Measurements from ENCODE around the gene RHOV.

Gene RHOV

GRCh38 chr15:40902605-40903561 is 28.8 kb upstream of the RHOV start:
- no peak for DNase-seq

GRCh38 chr15:40901053-40901443 is 27.0 kb upstream of the RHOV start:
- DNase-seq, result no peak

- DNase-seq, result no peak
Measured at GRCh38 chr15:40900256-40901052, 26.4 kb upstream of the RHOV start.

- DNase-seq, result no peak
Measured at GRCh38 chr15:40899536-40900207, 25.6 kb upstream of the RHOV start.

GRCh38 chr15:40894681-40895448 is 20.8 kb upstream of the RHOV start:
- peak; percentile 62 to 68 for DNase-seq

GRCh38 chr15:40893733-40894680 is 20.0 kb upstream of the RHOV start, which contains the start of gene VPS18:
Gene VPS18 (plus strand): TSS chr15:40894450. CDS start chr15:40894769, 319 bp downstream.
- DNase-seq, result peak; percentile 100

- no peak for DNase-seq
Measured at GRCh38 chr15:40893019-40893670, 19.1 kb upstream of the RHOV start.

- no peak for DNase-seq
Measured at GRCh38 chr15:40892447-40893012, 18.5 kb upstream of the RHOV start.

GRCh38 chr15:40891810-40892446 is 17.9 kb upstream of the RHOV start:
- peak in 1 of 2 donors; percentile 34 for DNase-seq

- no peak for DNase-seq
Measured at GRCh38 chr15:40891138-40891537, 17.1 kb upstream of the RHOV start.

- DNase-seq, result no peak
Measured at GRCh38 chr15:40889112-40889511, 15.1 kb upstream of the RHOV start.

GRCh38 chr15:40886586-40886985 is 12.6 kb upstream of the RHOV start:
- DNase-seq, result no peak

GRCh38 chr15:40881351-40881750 is 7.3 kb upstream of the RHOV start:
- no peak for DNase-seq

GRCh38 chr15:40879609-40880008 is 5.6 kb upstream of the RHOV start:
- no peak for DNase-seq

- peak in 1 of 2 donors; percentile 46 for DNase-seq
Measured at GRCh38 chr15:40878785-40879184, 4.8 kb upstream of the RHOV start.

GRCh38 chr15:40877694-40878093 is 3.7 kb upstream of the RHOV start:
- no peak for DNase-seq

GRCh38 chr15:40875991-40876730 is 2.1 kb upstream of the RHOV start:
- DNase-seq, result no peak

- DNase-seq, result no peak
Measured at GRCh38 chr15:40872791-40873693, 992 bp downstream of the RHOV start.

Data from stimulated activated CD4-positive, alpha-beta T cell treated with anti-CD3 and anti-CD28 coated beads, Interleukin-2, amount 100 ng/mL, for 24 hours (primary cell).